K562 (cell line): ENCODE results near the gene PRSS22. TPM values are rescaled to one million over a fixed set of nuclear protein-coding genes. Genes with fewer than 3 reads are reported as not detected.

Experiments
- BHLHE40 ChIP-seq: IDR thresholded peaks from 2 replicates; pipeline ENCODE4 v1.6.1; 2011; ENCODE audit warnings: low read length, improper control_type of control experiment
- BRD4 ChIP-seq: fragments of 200-600 bp; sonication (generic); IDR thresholded peaks from 2 replicates; pipeline ENCODE4 v1.6.1; 2017; ENCODE audit warnings: inconsistent platforms
- EHMT2 ChIP-seq: fragments of 450-650 bp; IDR thresholded peaks from 2 replicates; pipeline ENCODE4 v1.6.1; 2018; ENCODE audit warnings: antibody characterized with exemption
- ESRRB ChIP-seq: fragments of 250-450 bp; sonication (Bioruptor Pico); IDR thresholded peaks from 2 replicates; pipeline ENCODE4 v1.5.0; 2020; ENCODE audit warnings: mild to moderate bottlenecking, moderate library complexity, borderline replicate concordance
- FUS ChIP-seq: fragments of 200-400 bp; formaldehyde crosslinking; optimal IDR thresholded peaks from 2 replicates; pipeline ENCODE3; 2017; ENCODE audit warnings: low read depth, low read length
- GABPA ChIP-seq: fragments of 200-800 bp; sonication (Bioruptor generic); conservative IDR thresholded peaks from 2 replicates; pipeline ENCODE4 v1.6.1; 2016; ENCODE audit warnings: low read depth, missing genetic modification characterization, missing compliant biosample characterization
- NELFE ChIP-seq: IDR thresholded peaks from 2 replicates; pipeline ENCODE4 v1.6.1; 2011; ENCODE audit warnings: mild to moderate bottlenecking; ENCODE audit not compliant: insufficient read depth, insufficient read length
- NUFIP1 ChIP-seq: fragments of 450-650 bp; IDR thresholded peaks from 2 replicates; pipeline ENCODE4 v1.6.1; 2018; ENCODE audit not compliant: partially characterized antibody
- POLR2G ChIP-seq: fragments of 200-400 bp; formaldehyde crosslinking; IDR thresholded peaks from 2 replicates; pipeline ENCODE4 v1.6.1; 2017; ENCODE audit warnings: low read depth, mild to moderate bottlenecking, antibody characterized with exemption, low read length, moderate library complexity
- RBM14 ChIP-seq: fragments of 200-400 bp; formaldehyde crosslinking; IDR thresholded peaks from 2 replicates; pipeline ENCODE4 v1.6.1; 2018; ENCODE audit warnings: low read depth, mild to moderate bottlenecking, low read length, moderate library complexity, borderline replicate concordance; ENCODE audit not compliant: insufficient read depth
- ZNF175 ChIP-seq: fragments of 200-800 bp; sonication (Bioruptor generic); IDR thresholded peaks from 2 replicates; pipeline ENCODE4 v1.6.1; 2016; ENCODE audit warnings: low read depth, mild to moderate bottlenecking, missing genetic modification characterization, missing compliant biosample characterization
- ZNF184 ChIP-seq: sonication (generic); formaldehyde crosslinking; IDR thresholded peaks from 2 replicates; pipeline ENCODE4 v1.5.0; 2020; ENCODE audit warnings: missing genetic modification reagents
- ZNF282 ChIP-seq: sonication (generic); formaldehyde crosslinking; IDR thresholded peaks from 2 replicates; pipeline ENCODE4 v1.8.1; 2023; ENCODE audit warnings: missing genetic modification reagents
- ZNF778 ChIP-seq: fragments of 450-650 bp; formaldehyde crosslinking; IDR thresholded peaks from 2 replicates; pipeline ENCODE4 v1.4.0; 2020; ENCODE audit warnings: mild to moderate bottlenecking, moderate library complexity
- polyA plus RNA-seq, 8 experiments: library from polyadenylated mRNA; depleted of rRNA in 4 of 8; stranded (reverse) in 5 of 8; unstranded in 3 of 8; fragments of >200 nt; fragmentation: Nextera tagmentation in 2 of 8; fragmentation: Illumina TruSeq in 1 of 8; extraction: Ambion mirVana in 2 of 8; extraction: Trizol in 1 of 8; gene quantifications; 2 replicates each; pipeline versions ENCODE4 v1.2.1 to v1.2.3, GENCODE V29; 2011 to 2014; ENCODE audit warnings: inconsistent platforms in 1 of 8, missing spikeins in 1 of 8
- total RNA-seq, 7 experiments: library from RNA; depleted of rRNA in 6 of 7; stranded (reverse); fragments of >200 nt in 6 of 7; fragmentation: Illumina TruSeq in 2 of 7; extraction: Trizol in 2 of 7; gene quantifications; 2 replicates each; pipeline versions ENCODE4 v1.2.1 to v1.2.3, GENCODE V29; 2011 to 2021; ENCODE audit warnings: low replicate concordance in 1 of 7
- TF ChIP-seq, protein P1 (sequence below), 2 experiments: fragments of 450-650 bp; IDR thresholded peaks; 2 replicates each; pipeline ENCODE4 v1.6.1; 2016
- TF ChIP-seq, protein P2 (sequence below): sonication (generic); formaldehyde crosslinking; IDR thresholded peaks from 2 replicates; pipeline ENCODE4 v1.5.0; 2020; ENCODE audit warnings: missing genetic modification reagents
- TF ChIP-seq, protein P3 (sequence below): fragments of 250-450 bp; sonication (Bioruptor Pico); IDR thresholded peaks from 2 replicates; pipeline ENCODE4 v1.8.0; 2021; ENCODE audit warnings: moderate library complexity, mild to moderate bottlenecking, inconsistent platforms
- TF ChIP-seq, protein P4 (sequence below), 2 experiments: fragments of 450-650 bp; formaldehyde crosslinking in 1 of 2; IDR thresholded peaks; 2 replicates each; pipeline versions ENCODE4 v1.4.0 to v1.6.1; 2014 to 2020; ENCODE audit warnings: mild to moderate bottlenecking in 2 of 2, borderline replicate concordance in 1 of 2, low read depth in 1 of 2

The PRSS22 gene
- total and polyA plus RNA-seq, 9 of the 15 experiments (the other 6 are each of a cell fraction or from before 2014, with no cell fraction given): 0.13 to 0.42 TPM; not detected in 7

DNA sequence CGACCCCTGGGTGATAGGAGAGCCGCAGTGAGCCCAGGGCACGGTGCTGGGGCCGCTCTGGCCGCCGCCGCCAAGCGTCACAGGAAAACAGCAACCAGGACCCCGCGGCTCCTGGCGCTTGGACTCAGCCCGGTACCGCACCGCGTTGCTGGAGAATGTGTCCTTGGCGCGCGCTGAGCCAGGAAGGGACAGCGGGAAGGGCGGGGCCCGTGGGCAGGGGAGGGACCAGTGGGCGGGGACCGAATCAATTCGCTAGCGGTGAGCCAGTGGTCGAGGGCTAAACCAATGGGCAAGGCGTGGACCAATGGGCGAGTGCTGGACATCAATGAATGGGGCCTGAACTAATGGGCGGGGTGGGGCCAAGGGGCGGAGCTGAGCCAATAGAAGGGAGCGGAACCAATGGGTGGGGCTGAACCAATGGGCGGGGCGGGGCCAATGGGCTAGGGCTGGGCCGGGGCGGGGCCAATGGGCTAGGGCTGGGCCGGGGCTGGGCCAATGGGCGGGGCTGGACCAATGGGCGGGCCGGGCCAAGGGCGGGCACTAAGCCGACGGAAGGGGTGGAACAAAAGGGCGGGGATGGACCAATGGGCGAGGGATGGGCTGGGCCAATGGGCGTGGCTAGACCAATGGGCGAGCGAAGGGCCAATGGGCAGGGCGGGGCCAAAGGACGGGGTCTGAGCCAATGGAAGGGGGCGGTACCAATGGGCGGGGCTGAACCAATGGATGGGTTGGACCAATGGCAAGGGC is 47.4 kb upstream of the PRSS22 start (continued):
- TF ChIP-seq POLR2G (peak; percentile 100), NUFIP1 (no peak), ZNF184 (no peak), BHLHE40 (no peak), ZNF282 (CRISPR knock-in tag) (no peak), EHMT2 (no peak), ESRRB (no peak), NELFE (no peak), BRD4 (no peak), GABPA (tag) (peak; percentile 72), RBM14 (peak; percentile 82; the same call in 1 of the 2 replicates), ZNF778 (no peak), FUS (peak; percentile 93), ZNF175 (CRISPR knock-in tag) (no peak)
- TF ChIP-seq, protein P1, sequence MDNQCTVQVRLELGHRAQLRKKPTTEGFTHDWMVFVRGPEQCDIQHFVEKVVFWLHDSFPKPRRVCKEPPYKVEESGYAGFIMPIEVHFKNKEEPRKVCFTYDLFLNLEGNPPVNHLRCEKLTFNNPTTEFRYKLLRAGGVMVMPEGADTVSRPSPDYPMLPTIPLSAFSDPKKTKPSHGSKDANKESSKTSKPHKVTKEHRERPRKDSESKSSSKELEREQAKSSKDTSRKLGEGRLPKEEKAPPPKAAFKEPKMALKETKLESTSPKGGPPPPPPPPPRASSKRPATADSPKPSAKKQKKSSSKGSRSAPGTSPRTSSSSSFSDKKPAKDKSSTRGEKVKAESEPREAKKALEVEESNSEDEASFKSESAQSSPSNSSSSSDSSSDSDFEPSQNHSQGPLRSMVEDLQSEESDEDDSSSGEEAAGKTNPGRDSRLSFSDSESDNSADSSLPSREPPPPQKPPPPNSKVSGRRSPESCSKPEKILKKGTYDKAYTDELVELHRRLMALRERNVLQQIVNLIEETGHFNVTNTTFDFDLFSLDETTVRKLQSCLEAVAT (IDR thresholded peaks at IDR 0.05): 0 out of 4 replicates have a peak, but pooled peaks of 1 of the 2 experiments have one; percentile 14
- TF ChIP-seq, protein P2, sequence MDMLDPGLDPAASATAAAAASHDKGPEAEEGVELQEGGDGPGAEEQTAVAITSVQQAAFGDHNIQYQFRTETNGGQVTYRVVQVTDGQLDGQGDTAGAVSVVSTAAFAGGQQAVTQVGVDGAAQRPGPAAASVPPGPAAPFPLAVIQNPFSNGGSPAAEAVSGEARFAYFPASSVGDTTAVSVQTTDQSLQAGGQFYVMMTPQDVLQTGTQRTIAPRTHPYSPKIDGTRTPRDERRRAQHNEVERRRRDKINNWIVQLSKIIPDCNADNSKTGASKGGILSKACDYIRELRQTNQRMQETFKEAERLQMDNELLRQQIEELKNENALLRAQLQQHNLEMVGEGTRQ (CRISPR knock-in tag): no peak
- TF ChIP-seq, protein P3, sequence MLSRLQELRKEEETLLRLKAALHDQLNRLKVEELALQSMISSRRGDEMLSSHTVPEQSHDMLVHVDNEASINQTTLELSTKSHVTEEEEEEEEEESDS (CRISPR knock-in tag): no peak
- TF ChIP-seq, protein P4, sequence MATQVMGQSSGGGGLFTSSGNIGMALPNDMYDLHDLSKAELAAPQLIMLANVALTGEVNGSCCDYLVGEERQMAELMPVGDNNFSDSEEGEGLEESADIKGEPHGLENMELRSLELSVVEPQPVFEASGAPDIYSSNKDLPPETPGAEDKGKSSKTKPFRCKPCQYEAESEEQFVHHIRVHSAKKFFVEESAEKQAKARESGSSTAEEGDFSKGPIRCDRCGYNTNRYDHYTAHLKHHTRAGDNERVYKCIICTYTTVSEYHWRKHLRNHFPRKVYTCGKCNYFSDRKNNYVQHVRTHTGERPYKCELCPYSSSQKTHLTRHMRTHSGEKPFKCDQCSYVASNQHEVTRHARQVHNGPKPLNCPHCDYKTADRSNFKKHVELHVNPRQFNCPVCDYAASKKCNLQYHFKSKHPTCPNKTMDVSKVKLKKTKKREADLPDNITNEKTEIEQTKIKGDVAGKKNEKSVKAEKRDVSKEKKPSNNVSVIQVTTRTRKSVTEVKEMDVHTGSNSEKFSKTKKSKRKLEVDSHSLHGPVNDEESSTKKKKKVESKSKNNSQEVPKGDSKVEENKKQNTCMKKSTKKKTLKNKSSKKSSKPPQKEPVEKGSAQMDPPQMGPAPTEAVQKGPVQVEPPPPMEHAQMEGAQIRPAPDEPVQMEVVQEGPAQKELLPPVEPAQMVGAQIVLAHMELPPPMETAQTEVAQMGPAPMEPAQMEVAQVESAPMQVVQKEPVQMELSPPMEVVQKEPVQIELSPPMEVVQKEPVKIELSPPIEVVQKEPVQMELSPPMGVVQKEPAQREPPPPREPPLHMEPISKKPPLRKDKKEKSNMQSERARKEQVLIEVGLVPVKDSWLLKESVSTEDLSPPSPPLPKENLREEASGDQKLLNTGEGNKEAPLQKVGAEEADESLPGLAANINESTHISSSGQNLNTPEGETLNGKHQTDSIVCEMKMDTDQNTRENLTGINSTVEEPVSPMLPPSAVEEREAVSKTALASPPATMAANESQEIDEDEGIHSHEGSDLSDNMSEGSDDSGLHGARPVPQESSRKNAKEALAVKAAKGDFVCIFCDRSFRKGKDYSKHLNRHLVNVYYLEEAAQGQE (IDR thresholded peaks at IDR 0.05; ENCODE audit: borderline replicate concordance): no peak
- TF ChIP-seq, protein P4 (CRISPR knock-in tag; IDR thresholded peaks at IDR 0.05; ENCODE audit: low read depth): no peak; the same call in 1 of the 2 replicates
